ENCODE results near the gene DUXA. TPM values are rescaled to one million over a fixed set of nuclear protein-coding genes. Genes with fewer than 3 reads are reported as not detected.

The DUXA gene

Small RNA genes lying within 50 kb of the gene (small RNA-seq; reads per million reads assigned to genes)
- gene AC025588.3 (ENCODE audit: insufficient read depth) = not detected

Data from neuronal stem cell (in vitro differentiated cells).